Activated CD8-positive, alpha-beta memory T cell treated with anti-CD3 and anti-CD28 coated beads, Interleukin-2, amount 50 U/mL, for 48 hours (primary cell): ENCODE data around the gene CHL1.

Experiments used
- DNase-seq: peaks from one replicate; pipeline ENCODE4 v3.0.0-alpha.2; 2020

Gene CHL1

GRCh38 chr3:228442-229182 is 32.0 kb downstream of the CHL1 start:
- no peak for DNase-seq

- no peak for DNase-seq
Measured at GRCh38 chr3:229183-229661, 32.7 kb downstream of the CHL1 start.

- DNase-seq, result no peak
Measured at GRCh38 chr3:236881-237280, 40.3 kb downstream of the CHL1 start.

GRCh38 chr3:242602-243355 is 46.2 kb downstream of the CHL1 start:
- DNase-seq, result no peak

- DNase-seq, result no peak
Measured at GRCh38 chr3:243356-243725, 46.8 kb downstream of the CHL1 start.

GRCh38 chr3:244041-244440 is 47.5 kb downstream of the CHL1 start:
- DNase-seq, result no peak

GRCh38 chr3:247916-248315 is 51.4 kb downstream of the CHL1 start:
- DNase-seq, result no peak

- no peak for DNase-seq
Measured at GRCh38 chr3:248864-249520, 52.4 kb downstream of the CHL1 start.

- DNase-seq, result no peak
Measured at GRCh38 chr3:249587-250262, 53.2 kb downstream of the CHL1 start.

- no peak for DNase-seq
Measured at GRCh38 chr3:256501-256900, 59.9 kb downstream of the CHL1 start.

- no peak for DNase-seq
Measured at GRCh38 chr3:257826-258225, 61.3 kb downstream of the CHL1 start.

GRCh38 chr3:260898-261297 is 64.3 kb downstream of the CHL1 start:
- no peak for DNase-seq

- DNase-seq, result no peak
Measured at GRCh38 chr3:263393-263792, 66.8 kb downstream of the CHL1 start.

- DNase-seq, result no peak
Measured at GRCh38 chr3:264394-265156, 68.0 kb downstream of the CHL1 start.

GRCh38 chr3:267101-267500 is 70.5 kb downstream of the CHL1 start:
- DNase-seq, result no peak

- DNase-seq, result no peak
Measured at GRCh38 chr3:270688-271087, 74.1 kb downstream of the CHL1 start.

- DNase-seq, result no peak
Measured at GRCh38 chr3:274927-275326, 78.4 kb downstream of the CHL1 start.

- no peak for DNase-seq
Measured at GRCh38 chr3:277873-278272, 81.3 kb downstream of the CHL1 start.

GRCh38 chr3:278300-279064 is 81.9 kb downstream of the CHL1 start:
- DNase-seq, result no peak

- no peak for DNase-seq
Measured at GRCh38 chr3:279325-279724, 82.8 kb downstream of the CHL1 start.

- DNase-seq, result no peak
Measured at GRCh38 chr3:280681-281080, 84.1 kb downstream of the CHL1 start.

- DNase-seq, result no peak
Measured at GRCh38 chr3:284322-284721, 87.8 kb downstream of the CHL1 start.
